ENCODE measurements around the gene LENG1. TPM values are rescaled to one million over a fixed set of nuclear protein-coding genes. Genes with fewer than 3 reads are reported as not detected.
"Not testable (repeated sequence)": the region's sequence is repeated elsewhere in the genome, so short reads cannot be mapped to it uniquely, and the experiment has no call there.

The LENG1 gene
- total and polyA plus RNA-seq, 2 experiments from 2014 or later = 6.9 to 10.2 TPM

DNA sequence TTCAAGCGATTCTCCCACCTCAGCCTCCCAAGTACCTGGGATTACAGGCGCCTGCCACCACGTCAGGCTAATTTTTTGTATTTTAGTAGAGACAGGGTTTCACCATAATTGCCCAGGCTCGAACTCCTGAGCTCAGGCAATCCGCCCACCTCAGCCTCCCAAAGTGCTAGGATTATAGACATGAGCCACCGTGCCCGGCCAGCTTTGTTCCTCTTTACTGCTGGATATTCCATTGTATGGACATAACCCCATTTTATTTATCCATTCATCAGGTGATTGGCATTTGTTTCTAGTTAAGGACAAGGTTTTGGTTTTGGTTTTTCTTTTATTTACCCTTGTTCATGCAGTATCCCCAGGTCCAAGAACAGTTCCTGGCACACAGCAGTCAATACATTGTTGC, 37.0 kb upstream of the LENG1 start:
- H3K79me2 ChIP-seq (ENCODE audit: insufficient read depth) = peaks cover 42% of the 10 kb centered on the region
- H3K4me2 ChIP-seq (ENCODE audit: unreplicated experiment) = no peak overlapping the region
- no peak overlapping the region for H3K27ac ChIP-seq
- H3K4me1 ChIP-seq (ENCODE audit: insufficient read depth) = peaks cover 7% of the 10 kb centered on the region
- no peak for TF ChIP-seq EZH2phosphoT487 (IDR thresholded peaks at IDR 0.05; ENCODE audit: insufficient read depth, low read depth)
- no peak for TF ChIP-seq EZH2 (IDR thresholded peaks at IDR 0.05; ENCODE audit: insufficient read depth, poor library complexity, severe bottlenecking)
- no peak for DNase-seq
- H3K9ac ChIP-seq = no peak overlapping the region
- 94 to 95% methylated on average over 7 of the region's 7 CpGs for WGBS, 2 experiments (ENCODE audit: low coverage in 1 of 2, low lambda C conversion rate in 2 of 2, missing lambda C conversion rate in 2 of 2)
- H3K27me3 ChIP-seq (replicated peaks; ENCODE audit: insufficient read depth) = no peaks in the 10 kb centered on the region
- peaks cover 6% of the 10 kb centered on the region for H3K36me3 ChIP-seq (ENCODE audit: low read depth)
- no peaks in the 10 kb centered on the region for H3K9me2 ChIP-seq (ENCODE audit: insufficient read depth)
- H3F3A ChIP-seq (ENCODE audit: insufficient read depth) = peaks cover 23% of the 10 kb centered on the region
- H2AFZ ChIP-seq = no peak overlapping the region
- H3K9me3 ChIP-seq (ENCODE audit: low read depth) = no peaks in the 10 kb centered on the region
- H3K4me3 ChIP-seq = no peak overlapping the region
- in situ Hi-C loops (cut with MboI) = no loop called here
- peaks cover under 1% of the 10 kb centered on the region; the same call in 1 of the 2 replicates for H4K20me1 ChIP-seq (ENCODE audit: insufficient read depth)

DNA sequence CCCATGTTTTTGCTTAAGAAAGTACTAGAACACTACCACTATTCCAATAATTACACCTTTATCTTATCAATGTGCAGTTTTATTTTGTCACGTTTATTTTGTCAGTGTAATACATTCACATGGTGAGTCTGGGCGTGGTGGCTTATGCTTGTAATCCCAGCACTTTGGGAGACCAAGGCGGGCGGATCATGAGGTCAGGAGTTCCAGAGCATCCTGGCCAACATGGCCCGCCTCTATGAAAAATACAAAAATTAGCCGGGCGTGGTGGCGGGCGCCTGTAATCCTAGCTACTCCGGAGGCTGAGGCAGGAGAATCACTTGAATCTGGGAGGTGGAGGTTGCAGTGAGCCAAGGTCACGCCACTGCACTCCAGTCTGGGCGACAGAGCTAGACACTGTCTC, 34.9 kb upstream of the LENG1 start:
- H2AFZ ChIP-seq; H3K27me3 ChIP-seq (replicated peaks; ENCODE audit: insufficient read depth); H3K36me3 ChIP-seq (ENCODE audit: low read depth); H4K20me1 ChIP-seq (ENCODE audit: insufficient read depth); DNase-seq; H3K4me2 ChIP-seq (ENCODE audit: unreplicated experiment); in situ Hi-C loops (cut with MboI); H3K4me1 ChIP-seq (ENCODE audit: insufficient read depth); H3K27ac ChIP-seq; H3K4me3 ChIP-seq; H3K9me3 ChIP-seq (ENCODE audit: low read depth); H3K9me2 ChIP-seq (ENCODE audit: insufficient read depth); H3K9ac ChIP-seq: not testable (repeated sequence)
- Histone ChIP-seq H3K79me2 (ENCODE audit: insufficient read depth) (peaks cover 36% of the 10 kb centered on the region), H3F3A (ENCODE audit: insufficient read depth) (peaks cover 18% of the 10 kb centered on the region)
- 93 to 96% methylated on average over 12 of the region's 12 CpGs for WGBS, 2 experiments (ENCODE audit: low coverage in 1 of 2, low lambda C conversion rate in 2 of 2, missing lambda C conversion rate in 2 of 2)

GRCh38 chr19:54193011-54193410, 33.5 kb upstream of the LENG1 start:
- Histone ChIP-seq H3K4me2 (ENCODE audit: unreplicated experiment) (no peak overlapping the region), H3K4me1 (ENCODE audit: insufficient read depth) (peaks cover 10% of the 10 kb centered on the region), H3K27ac (no peak overlapping the region), H2AFZ (no peak overlapping the region), H3K4me3 (no peak overlapping the region), H3K9ac (peak overlapping the region; percentile 94; the same call in 1 of the 2 replicates), H3K27me3 (replicated peaks; ENCODE audit: insufficient read depth) (no peaks in the 10 kb centered on the region), H4K20me1 (ENCODE audit: insufficient read depth) (no peaks in the 10 kb centered on the region), H3K79me2 (ENCODE audit: insufficient read depth) (peaks cover 47% of the 10 kb centered on the region), H3K9me2 (ENCODE audit: insufficient read depth) (no peaks in the 10 kb centered on the region), H3K9me3 (ENCODE audit: low read depth) (no peaks in the 10 kb centered on the region), H3K36me3 (ENCODE audit: low read depth) (peaks cover 6% of the 10 kb centered on the region), H3F3A (ENCODE audit: insufficient read depth) (peaks cover 18% of the 10 kb centered on the region)
- no peak for DNase-seq
- 94 to 95% methylated on average over 11 of the region's 11 CpGs for WGBS, 2 experiments (ENCODE audit: low coverage in 1 of 2, low lambda C conversion rate in 2 of 2, missing lambda C conversion rate in 2 of 2)
- no peak for TF ChIP-seq EZH2 (IDR thresholded peaks at IDR 0.05; ENCODE audit: insufficient read depth, poor library complexity, severe bottlenecking)
- TF ChIP-seq EZH2phosphoT487 (IDR thresholded peaks at IDR 0.05; ENCODE audit: insufficient read depth, low read depth) = no peak
- in situ Hi-C loops (cut with MboI) = no loop called here

GRCh38 chr19:54191811-54192453, 32.4 kb upstream of the LENG1 start:
- H3K27ac ChIP-seq = peak overlapping the region; percentile 98
- H4K20me1 ChIP-seq (ENCODE audit: insufficient read depth) = no peaks in the 10 kb centered on the region
- TF ChIP-seq EZH2 (IDR thresholded peaks at IDR 0.05; ENCODE audit: insufficient read depth, poor library complexity, severe bottlenecking) (no peak), EZH2phosphoT487 (IDR thresholded peaks at IDR 0.05; ENCODE audit: insufficient read depth, low read depth) (no peak)
- H3K9ac ChIP-seq = peak overlapping the region; percentile 94
- peak overlapping the region; percentile 90 for H3K4me2 ChIP-seq (ENCODE audit: unreplicated experiment)
- peak; percentile 71 for DNase-seq
- peaks cover 6% of the 10 kb centered on the region for H3K36me3 ChIP-seq (ENCODE audit: low read depth)
- H3K4me3 ChIP-seq = peak overlapping the region; percentile 86
- peak overlapping the region; percentile 78 for H2AFZ ChIP-seq
- WGBS, 2 experiments (ENCODE audit: low coverage in 1 of 2, low lambda C conversion rate in 2 of 2, missing lambda C conversion rate in 2 of 2) = 60 to 61% methylated on average over 19 of the region's 19 CpGs
- in situ Hi-C loops (cut with MboI) = no loop called here
- H3K27me3 ChIP-seq (replicated peaks; ENCODE audit: insufficient read depth) = no peaks in the 10 kb centered on the region
- peaks cover 58% of the 10 kb centered on the region for H3K79me2 ChIP-seq (ENCODE audit: insufficient read depth)
- no peaks in the 10 kb centered on the region for H3K9me3 ChIP-seq (ENCODE audit: low read depth)
- peaks cover 11% of the 10 kb centered on the region for H3K4me1 ChIP-seq (ENCODE audit: insufficient read depth)
- no peaks in the 10 kb centered on the region for H3K9me2 ChIP-seq (ENCODE audit: insufficient read depth)
- H3F3A ChIP-seq (ENCODE audit: insufficient read depth) = peaks cover 18% of the 10 kb centered on the region

All from GM23248 (cell line).